Measurements from ENCODE around the gene EXOSC9.

- no peak for TF ChIP-seq CTCF (IDR thresholded peaks at IDR 0.05; ENCODE audit: low read length)
- no peak for TF ChIP-seq EZH2 (IDR thresholded peaks at IDR 0.05; ENCODE audit: borderline replicate concordance, low read length)
These were observed 42.1 kb upstream of the EXOSC9 start for GRCh38 chr4:121758925-121759568.

All from OCI-LY1 (cell line).